GM12891 (cell line): ENCODE data around the gene TSACC.

Source experiments
- POLR2A ChIP-seq: IDR thresholded peaks from 2 replicates; pipeline ENCODE4 v1.6.1; 2011; ENCODE audit warnings: low read depth, low read length, control low read depth
- TAF1 ChIP-seq: IDR thresholded peaks from 2 replicates; pipeline ENCODE4 v1.6.1; 2011; ENCODE audit warnings: low read depth, low read length, control low read depth

DNA sequence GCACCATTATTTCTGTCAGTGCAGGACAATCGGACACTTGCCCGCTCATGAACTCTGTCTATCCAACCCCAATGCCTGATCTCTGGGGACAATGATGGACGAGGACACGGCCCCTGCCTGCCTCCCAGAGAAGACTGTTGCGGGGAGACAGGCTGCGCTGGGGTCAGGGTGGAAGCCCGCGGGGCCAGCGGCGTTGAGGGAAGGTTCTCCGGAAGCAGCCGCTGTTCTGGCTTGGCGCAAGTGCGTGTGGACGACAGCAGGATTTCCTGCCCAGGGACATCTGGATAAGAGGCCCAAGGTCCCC lies 49.5 kb downstream of the TSACC start:
- TF ChIP-seq POLR2A (no peak), TAF1 (no peak)
